Epidermal melanocyte (primary cell): ENCODE measurements around the gene GGACT.
"Not testable (repeated sequence)": the region's sequence is repeated elsewhere in the genome, so short reads cannot be mapped to it uniquely, and the experiment has no call there.

Experiments used
- DNase-seq: peaks from one replicate; pipeline ENCODE4 v3.0.0; 2011; ENCODE audit warnings: low spot score; ENCODE audit not compliant: insufficient read length

GGACT gene

DNA sequence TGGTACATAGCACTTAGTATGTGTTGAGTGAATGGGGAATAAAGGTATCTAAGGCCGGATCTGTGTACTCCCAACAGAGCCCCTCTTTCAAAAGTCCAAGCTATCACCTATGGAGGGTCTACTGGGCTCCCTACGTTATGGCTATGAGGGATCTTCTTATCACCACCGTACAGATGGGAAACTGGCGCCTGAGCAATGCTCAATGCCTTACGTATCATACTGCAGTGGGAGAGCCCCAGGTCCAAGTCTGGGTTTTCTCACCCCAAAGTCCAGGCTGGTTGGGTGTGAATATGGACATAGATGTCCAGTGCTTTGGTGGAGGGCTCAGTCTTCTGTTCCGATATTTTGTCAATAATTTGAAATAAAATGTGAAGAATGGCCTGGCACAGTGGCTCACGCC lies 13.1 kb upstream of the GGACT start:
- DNase-seq = no peak

- no peak for DNase-seq
Measured at GRCh38 chr13:100600915-100601314, 12.3 kb upstream of the GGACT start.

DNA sequence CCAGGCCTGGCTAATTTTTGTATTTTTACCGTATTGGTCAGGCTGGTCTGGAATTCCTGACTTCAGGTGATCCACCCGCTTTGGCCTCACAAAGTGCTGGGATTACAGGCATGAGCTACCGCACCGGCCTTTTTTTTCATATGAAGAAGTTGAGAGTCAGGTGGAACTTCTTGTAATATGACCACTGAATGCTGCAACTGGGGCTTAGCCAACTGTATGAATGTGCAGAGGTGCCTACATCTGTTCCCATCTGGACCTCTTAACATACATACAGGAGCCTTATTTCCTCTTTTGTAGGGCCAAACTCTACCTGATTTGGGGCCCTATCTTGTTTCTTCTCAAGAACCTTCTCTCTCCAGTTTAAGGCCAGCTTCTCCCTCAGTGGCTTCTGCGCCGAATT lies 11.9 kb upstream of the GGACT start:
- no peak for DNase-seq

DNA sequence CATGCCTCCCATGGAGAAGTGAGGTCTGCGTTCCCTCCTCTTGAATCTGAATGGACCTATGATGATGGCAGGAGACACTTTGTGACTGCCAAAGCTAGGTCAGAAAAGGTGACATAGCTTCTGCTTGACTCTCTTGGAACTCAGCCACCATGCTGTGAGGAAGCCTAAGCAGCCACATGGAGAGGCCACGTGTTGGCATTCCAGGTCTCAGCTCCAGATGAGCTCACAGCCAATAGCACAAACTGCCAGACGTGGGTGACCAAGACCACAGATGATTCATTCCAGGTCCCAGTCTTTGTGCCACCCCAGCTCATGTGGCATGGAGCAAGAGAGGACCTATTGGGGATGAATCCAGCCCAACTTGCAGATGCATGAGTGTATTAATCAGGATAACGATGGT lies 8.7 kb upstream of the GGACT start:
- no peak for DNase-seq

DNA sequence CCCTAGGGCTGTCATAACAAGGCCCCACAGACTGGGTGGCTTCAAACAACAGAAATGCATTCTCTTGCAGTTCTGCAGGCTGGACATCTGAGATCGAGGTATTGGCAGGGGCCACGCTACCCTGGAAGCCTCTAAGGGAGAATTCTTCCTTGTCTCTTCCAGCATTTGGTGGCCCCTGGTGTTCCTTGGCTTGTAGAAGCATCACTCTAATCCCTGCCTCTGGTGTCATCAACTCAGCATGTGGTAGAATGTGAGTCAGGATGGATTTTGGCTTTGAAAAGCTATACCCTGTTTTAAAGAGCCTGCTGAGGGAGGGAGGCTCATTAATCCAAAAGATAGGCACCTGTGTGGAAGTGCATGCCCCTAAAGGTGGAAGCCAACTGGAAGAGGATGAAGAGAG lies 7.9 kb upstream of the GGACT start:
- no peak for DNase-seq

DNA sequence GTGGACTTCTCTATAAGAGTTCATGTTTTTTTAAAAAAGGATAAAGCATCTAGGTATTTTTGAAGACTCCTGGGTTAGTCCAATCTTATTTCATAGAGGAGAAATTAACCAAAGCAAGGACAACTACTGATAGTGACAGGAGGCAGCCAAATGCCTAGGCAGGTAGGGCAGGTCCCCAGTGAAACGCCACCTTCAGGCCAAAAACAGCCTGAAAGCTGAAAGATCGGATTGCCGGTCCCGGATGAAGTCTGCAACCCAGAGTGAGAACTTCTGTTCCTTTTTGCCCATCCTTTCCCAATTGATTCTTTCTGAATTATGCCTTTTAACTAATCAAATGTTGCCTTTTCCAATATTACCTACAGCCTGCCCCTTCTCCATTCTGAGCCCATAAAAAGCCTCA lies 6.1 kb upstream of the GGACT start:
- DNase-seq = no peak

GRCh38 chr13:100594255-100594654 lies 5.7 kb upstream of the GGACT start:
- no peak for DNase-seq

DNA sequence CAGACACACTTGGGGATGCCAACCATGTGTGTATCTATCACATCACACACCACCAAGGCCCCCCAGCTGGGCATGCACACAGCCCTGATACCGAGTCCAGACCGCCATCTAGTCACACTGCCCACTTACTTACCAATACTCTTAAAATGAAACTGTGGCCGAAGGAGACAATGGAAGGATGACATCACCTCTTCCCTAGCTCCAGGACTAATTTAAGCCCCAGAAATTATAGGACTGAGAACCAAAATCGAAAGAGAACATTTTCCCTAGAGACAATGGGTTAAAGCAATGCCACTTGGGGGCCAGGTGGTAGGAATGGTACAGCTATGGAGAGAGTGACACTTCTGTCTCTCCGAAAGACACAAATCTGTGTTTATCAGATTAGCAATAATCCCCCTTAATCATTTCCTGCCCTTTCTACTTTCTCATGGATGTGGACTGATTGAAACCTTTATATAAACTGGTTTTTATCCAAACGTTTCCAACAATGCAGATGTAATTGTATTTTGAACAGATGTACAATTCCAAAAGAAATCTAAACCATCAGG lies 663 bp upstream of the GGACT start:
- no peak for DNase-seq

GRCh38 chr13:100584896-100585295 lies 3.7 kb downstream of the GGACT start:
- no peak for DNase-seq

DNA sequence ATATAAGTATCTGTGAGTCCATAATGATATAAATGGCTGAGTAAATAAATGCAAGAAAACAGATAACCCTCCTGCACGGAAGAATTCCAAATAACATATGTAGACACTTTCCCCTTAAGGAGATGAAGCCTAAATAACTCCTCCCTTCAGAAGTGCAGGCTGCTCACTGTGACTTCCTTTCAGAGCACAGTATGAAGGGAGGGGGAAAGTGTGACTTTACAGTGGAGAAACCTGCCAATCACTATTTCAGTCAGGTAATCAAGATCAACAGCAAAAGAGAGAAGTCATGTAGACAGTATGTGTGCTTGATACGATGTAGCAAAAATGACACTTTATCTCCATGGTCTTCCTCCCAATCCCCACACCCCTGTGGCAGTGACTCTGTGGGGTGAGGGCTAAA lies 7.1 kb downstream of the GGACT start:
- no peak for DNase-seq

DNA sequence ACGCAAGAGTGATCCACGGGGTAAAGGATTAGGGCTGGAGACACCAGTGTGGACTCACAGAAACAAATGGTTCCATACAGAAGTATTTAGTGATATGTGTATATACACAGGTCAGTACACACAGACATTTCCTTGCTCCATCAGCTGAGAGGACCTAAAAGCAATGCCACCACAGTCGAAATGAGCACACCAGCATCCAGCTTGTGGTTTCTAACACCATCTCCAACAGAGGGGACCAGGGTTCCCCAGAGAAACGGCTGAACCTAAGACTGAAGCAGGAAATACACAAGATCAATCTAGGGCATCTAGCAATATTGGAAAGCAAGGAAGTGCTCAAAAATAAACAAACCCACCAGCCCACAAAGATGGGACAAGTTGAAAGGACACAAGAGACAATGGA lies 7.6 kb downstream of the GGACT start:
- DNase-seq = no peak

- no peak for DNase-seq
Measured at GRCh38 chr13:100580045-100580444, 8.5 kb downstream of the GGACT start.

DNA sequence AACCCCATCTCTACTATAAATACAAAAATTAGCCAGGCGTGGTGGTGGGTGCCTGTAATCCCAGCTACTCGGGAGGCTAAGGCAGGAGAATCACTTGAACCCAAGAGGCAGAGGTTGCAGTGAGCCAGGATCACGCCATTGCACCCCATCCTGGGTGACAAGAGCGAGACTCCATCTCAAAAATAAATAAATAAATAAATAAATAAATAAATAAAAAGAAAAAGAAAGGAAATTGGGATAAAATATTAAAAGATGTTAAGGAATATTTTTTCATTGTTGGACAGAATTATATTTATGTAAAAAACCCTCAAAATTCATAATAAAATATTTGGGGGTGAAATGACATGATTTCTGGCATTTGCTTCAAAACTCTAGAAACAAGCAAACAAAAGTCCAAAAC lies 11.3 kb downstream of the GGACT start:
- not testable (repeated sequence) for DNase-seq

- DNase-seq = peak; percentile 63
Measured at GRCh38 chr13:100573121-100573520, 15.5 kb downstream of the GGACT start.

GRCh38 chr13:100566543-100566942 lies 22.0 kb downstream of the GGACT start:
- DNase-seq = no peak

- DNase-seq = no peak
Measured at GRCh38 chr13:100565286-100565685, 23.3 kb downstream of the GGACT start.

GRCh38 chr13:100564444-100565223 lies 24.0 kb downstream of the GGACT start:
- DNase-seq = no peak

DNA sequence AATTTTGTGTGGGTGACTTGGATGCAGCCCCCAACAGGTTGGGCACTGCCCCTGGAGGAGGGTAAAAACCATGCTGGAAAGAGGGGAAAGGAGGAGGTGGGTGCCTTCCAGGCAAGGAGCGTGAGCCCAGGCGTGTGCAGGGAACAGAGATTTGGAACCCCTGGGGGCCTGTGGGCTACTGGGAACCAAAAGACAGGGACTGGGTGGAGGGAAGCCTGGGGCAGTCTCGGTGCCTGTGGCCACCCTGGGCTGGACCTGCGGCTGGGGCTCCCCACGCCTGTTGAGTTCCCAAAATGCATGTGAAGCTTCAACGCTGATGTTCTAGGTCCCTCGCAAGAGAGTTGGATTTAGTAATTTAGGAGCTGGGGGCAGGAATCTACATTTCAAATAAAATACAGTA lies 24.8 kb downstream of the GGACT start:
- DNase-seq = no peak

DNA sequence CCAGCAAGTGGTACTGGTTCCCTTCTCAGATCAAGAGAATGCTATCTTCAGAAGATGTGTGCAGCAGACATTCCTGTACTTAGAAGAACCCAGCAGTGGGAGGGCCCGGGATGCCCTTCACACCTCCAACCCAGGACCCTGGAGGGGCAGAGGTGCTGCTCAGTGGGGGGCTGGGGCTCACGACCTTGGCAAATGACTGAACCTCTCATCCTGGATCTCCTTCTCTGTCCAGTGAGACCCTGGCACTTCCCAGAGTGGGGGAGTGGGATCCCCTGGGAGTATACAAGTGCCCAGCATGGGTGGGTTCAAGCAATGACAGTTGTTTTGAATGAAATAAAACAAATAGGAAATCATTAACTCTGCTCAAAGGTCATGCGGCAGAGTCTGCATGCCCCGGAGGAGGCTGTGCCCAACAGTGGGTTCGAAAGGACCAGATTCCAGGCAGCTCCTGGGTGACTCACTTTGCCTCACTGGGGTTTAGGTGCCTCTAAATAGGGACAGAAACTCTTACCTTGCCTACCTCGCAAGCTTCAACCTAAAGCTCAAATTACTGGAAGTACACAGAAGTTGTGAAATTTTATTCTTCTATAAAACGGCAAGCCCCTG lies 26.9 kb downstream of the GGACT start:
- no peak for DNase-seq

GRCh38 chr13:100561158-100561499 lies 27.5 kb downstream of the GGACT start:
- DNase-seq = no peak

- DNase-seq = no peak
Measured at GRCh38 chr13:100560498-100561157, 28.0 kb downstream of the GGACT start.

GRCh38 chr13:100559886-100560285 lies 28.7 kb downstream of the GGACT start:
- no peak for DNase-seq

DNA sequence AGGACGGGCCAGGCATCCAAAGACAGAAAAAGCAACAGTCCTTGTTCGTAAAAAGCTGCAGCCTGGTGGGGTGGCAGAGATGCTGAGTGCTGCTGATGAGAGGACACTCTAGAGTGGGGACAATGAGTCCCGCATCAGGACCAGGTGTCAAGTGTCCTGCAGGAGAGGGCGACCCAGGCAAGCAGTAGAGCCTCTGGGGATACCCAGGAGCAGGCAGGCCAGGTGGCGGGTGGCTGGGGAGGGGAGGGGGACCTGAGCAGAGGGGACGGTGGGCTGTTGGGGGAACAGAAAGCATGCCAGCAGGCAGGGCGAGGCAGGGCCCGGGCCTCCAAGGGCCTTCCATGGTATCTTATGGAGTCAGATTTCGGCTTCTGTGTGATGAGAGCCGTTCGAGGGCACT lies 35.8 kb downstream of the GGACT start:
- DNase-seq = no peak
